Stimulated activated CD8-positive, alpha-beta memory T cell treated with anti-CD3 and anti-CD28 coated beads, Interleukin-15, amount 100 ng/mL, for 24 hours (primary cell): Measurements from ENCODE around the gene DDX59.

ENCODE experiments used
- DNase-seq: peaks from one replicate; pipeline ENCODE4 v3.0.0-alpha.2; 2020; ENCODE audit warnings: low read depth

Gene DDX59

DNA sequence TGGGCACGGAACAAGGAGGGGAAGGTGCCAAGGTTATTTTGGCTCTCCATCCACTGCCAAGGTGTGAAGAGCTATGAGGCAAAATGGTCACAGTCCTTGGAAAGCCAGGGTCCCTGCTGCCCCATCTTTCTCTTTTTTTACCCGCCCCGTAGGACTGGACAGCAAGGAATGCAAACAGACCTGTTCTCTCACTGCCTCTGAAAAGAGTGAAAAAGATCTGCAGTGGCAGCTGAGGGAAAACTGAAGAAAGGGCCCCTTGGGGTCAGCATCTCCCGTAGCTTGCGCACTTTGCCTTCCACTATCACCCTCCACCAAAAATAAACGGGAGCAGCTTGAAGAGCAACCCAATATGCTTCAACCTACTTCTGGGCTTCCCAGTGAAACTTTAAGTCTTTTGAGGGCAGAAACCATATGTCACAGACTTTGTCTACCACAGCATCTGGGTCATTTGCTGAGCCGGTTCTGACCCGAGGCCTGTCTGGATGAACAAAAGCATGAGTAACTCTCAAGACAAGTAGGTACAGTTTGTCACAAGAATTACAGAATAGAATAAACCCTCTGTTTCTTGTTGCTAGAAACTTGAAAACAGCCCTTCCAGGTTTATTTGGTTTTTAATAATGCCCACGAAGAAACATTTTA is 39.7 kb downstream of the DDX59 start:
- DNase-seq, result no peak

- DNase-seq, result peak; percentile 6
Observed at GRCh38 chr1:200628223-200628881, 41.4 kb downstream of the DDX59 start.

- no peak for DNase-seq
Observed at GRCh38 chr1:200627575-200628222, 42.0 kb downstream of the DDX59 start.

GRCh38 chr1:200626853-200627534 is 42.7 kb downstream of the DDX59 start:
- DNase-seq, result no peak

- DNase-seq, result no peak
Observed at GRCh38 chr1:200625381-200625824, 44.3 kb downstream of the DDX59 start.

DNA sequence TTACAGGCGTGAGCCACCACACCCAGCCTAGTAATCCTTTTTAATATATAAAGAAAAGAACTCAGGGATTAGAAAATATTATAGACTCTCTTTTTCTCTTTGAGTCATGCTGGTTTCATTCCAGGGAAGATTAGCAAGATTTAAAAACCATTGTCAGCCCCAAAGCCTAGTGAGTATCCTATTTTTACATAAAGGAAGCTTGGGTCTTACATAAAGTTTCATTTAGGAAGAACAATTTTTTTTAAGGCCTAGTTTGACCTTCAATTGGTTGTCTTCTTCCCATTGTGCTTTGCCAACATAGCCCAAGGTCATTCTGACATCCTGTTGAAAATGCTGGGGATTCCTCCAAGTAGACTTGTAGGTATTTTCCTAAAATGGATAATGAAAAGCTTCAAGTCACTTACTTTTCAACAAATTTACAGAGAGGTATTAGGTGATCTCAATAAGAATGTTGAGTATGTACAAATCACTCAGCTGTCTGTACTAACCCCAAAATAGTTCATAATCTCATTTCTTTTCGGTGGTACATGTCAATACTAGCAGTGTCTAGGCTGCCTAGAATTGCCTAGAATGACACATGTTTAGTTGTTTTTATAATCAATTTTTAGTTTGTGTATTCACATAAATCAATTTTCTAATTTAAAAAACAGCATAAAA is 44.9 kb downstream of the DDX59 start:
- no peak for DNase-seq

GRCh38 chr1:200620273-200621131 is 49.2 kb downstream of the DDX59 start, which contains the start of gene KIF14:
Gene KIF14, minus strand, starts transcription at chr1:200620751. Its CDS starts 2,028 bp downstream, at chr1:200618723.
- DNase-seq, result peak; percentile 74

DNA sequence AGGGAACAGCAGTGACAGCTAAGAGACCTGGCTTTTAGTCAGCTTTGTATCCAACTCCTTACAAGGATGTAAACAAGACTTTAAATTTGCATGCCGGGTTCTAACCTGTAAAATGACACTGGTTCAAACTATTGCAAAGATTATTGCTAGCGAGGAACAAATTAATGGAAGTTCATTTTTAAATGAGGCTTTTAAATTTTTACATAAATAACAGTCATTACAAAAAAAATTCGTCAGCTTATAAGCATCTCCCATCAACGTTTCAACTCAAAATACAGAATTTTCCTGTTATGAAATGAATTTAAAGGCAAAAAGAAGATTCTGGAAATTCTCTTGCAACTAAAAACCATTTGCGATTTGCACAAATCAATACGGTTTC is 49.8 kb downstream of the DDX59 start:
- no peak for DNase-seq

DNA sequence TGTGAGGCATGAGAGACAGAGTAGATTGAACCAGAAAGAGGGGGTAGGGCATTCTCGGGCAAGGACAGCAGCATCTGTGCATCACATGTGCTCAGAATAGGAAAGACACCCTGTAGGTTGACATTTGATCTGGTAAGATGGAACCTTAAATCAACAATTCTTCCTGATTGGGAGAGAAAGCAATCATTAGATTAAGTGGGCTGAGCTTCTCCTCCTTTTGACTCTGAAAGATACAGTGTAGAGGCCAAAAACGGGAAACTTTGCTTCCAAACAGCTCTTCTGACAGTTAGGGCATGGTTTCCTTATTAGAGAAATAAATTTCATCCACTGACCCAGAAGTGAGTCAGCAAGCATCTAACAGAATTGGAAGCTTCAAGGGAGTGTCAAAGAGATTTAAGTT is 58.9 kb downstream of the DDX59 start:
- DNase-seq, result no peak

GRCh38 chr1:200602632-200603031 is 67.1 kb downstream of the DDX59 start:
- DNase-seq, result no peak
